ENCODE data around the gene FILIP1L. TPM values are rescaled to one million over a fixed set of nuclear protein-coding genes. Genes with fewer than 3 reads are reported as not detected.

Gene FILIP1L
- total and polyA plus RNA-seq, 2 donors: 75.1 to 103 TPM

GRCh38 chr3:99948467-99949089 lies 165.7 kb downstream of the FILIP1L start:
- no peak for DNase-seq (ENCODE audit: extremely low spot score)
- no peak overlapping the region for H3K27ac ChIP-seq (ENCODE audit: low read depth)
- H3K4me3 ChIP-seq (ENCODE audit: low read depth, low read length): no peak overlapping the region
- H3K4me1 ChIP-seq (ENCODE audit: insufficient read depth): no peaks in the 10 kb centered on the region
- H3K36me3 ChIP-seq (ENCODE audit: insufficient read depth): no peaks in the 10 kb centered on the region
- 96% methylated on average over 1 of the region's 1 CpG for WGBS

DNA sequence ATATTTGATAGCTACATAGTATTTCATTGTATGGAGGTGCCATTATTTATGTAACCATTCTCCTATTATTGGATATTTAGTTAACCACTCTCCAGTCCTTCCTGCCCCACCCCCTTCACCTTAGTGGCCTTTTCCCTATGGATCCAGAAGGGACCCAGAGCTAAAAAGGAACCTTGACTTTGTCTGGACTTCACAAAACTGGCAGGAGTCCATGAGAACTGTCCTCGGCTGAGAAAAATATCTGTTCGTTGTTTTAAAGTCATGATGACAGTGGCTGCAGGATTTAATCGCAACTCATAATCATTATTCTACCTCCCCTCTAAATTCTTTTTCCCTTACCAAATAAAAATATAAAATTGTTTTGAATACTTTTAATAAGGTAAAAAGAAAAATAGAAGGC lies 166.9 kb downstream of the FILIP1L start:
- Histone ChIP-seq H3K4me1 (ENCODE audit: insufficient read depth) (no peaks in the 10 kb centered on the region), H3K27ac (ENCODE audit: low read depth) (no peak overlapping the region), H3K36me3 (ENCODE audit: insufficient read depth) (no peaks in the 10 kb centered on the region), H3K4me3 (ENCODE audit: low read depth, low read length) (no peak overlapping the region)
- WGBS: 50% methylated on average over 3 of the region's 3 CpGs
- DNase-seq (ENCODE audit: extremely low spot score): no peak

DNA sequence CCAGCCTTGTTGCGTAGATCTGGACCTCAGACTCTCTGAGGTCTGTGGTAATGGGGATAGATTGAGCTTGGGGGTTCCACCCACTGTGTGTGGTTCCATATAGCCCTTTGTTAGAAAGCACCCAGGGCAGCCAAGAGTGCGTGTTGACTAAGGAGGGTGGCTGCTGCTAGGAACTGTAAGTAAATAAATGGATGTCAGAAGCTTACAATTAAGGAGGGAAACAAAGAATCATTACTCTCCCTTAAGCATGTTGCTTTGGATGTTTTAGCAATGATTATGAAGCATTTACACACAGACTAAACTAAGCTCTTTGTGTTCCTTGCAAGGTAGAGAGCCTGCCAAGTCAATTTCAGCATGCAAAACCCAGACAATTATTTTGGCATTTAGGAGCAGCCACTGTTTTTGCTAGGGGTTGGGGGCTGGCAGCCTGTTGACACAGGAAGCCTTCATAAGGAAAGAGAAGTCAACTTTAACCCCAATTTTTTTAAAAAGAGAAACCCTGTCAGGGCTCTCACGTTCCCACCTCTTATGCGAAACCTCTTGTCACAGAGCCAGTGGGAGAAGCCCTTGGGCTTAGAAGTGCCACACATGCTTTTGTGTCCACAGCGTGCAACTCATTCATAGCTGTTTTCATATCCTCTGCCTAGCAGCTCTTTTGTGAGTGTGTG lies 168.8 kb downstream of the FILIP1L start:
- Histone ChIP-seq H3K4me3 (ENCODE audit: low read depth, low read length) (no peak overlapping the region), H3K4me1 (ENCODE audit: insufficient read depth) (no peaks in the 10 kb centered on the region), H3K27ac (ENCODE audit: low read depth) (no peak overlapping the region), H3K36me3 (ENCODE audit: insufficient read depth) (no peaks in the 10 kb centered on the region)
- no peak for DNase-seq (ENCODE audit: extremely low spot score)
- WGBS: 35% methylated on average over 5 of the region's 5 CpGs

- whole genome bisulfite sequencing: 49% methylated on average over 4 of the region's 4 CpGs
- H3K36me3 ChIP-seq (ENCODE audit: insufficient read depth): no peaks in the 10 kb centered on the region
- DNase-seq (ENCODE audit: extremely low spot score): no peak
- H3K4me1 ChIP-seq (ENCODE audit: insufficient read depth): no peaks in the 10 kb centered on the region
- H3K4me3 ChIP-seq (ENCODE audit: low read depth, low read length): no peak overlapping the region
- H3K27ac ChIP-seq (ENCODE audit: low read depth): no peak overlapping the region
Observed at GRCh38 chr3:99943931-99944761, 170.2 kb downstream of the FILIP1L start.

DNA sequence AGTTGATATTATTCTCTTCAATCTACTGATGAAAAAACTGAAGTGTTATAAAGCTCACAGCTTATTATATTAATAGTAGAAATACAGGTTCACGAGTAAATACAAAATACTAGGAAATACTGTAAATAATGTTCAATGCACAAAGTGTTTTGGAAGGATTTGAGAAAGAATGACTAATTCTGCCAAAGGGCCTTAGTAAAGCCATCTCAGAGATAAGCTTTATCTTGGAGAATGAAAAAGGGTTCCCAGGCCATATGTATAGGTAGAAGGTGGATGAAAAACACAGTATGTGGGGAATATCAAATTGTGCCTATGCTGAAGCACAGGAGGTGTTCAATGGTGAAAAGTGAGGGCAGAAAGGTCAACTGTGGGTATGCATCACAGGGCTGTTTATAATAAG lies 173.1 kb downstream of the FILIP1L start:
- Histone ChIP-seq H3K4me1 (ENCODE audit: insufficient read depth) (no peaks in the 10 kb centered on the region), H3K4me3 (ENCODE audit: low read depth, low read length) (no peak overlapping the region), H3K36me3 (ENCODE audit: insufficient read depth) (no peaks in the 10 kb centered on the region), H3K27ac (ENCODE audit: low read depth) (peak overlapping the region; percentile 33)
- 32% methylated on average over 1 of the region's 1 CpG for WGBS
- DNase-seq (ENCODE audit: extremely low spot score): no peak

DNA sequence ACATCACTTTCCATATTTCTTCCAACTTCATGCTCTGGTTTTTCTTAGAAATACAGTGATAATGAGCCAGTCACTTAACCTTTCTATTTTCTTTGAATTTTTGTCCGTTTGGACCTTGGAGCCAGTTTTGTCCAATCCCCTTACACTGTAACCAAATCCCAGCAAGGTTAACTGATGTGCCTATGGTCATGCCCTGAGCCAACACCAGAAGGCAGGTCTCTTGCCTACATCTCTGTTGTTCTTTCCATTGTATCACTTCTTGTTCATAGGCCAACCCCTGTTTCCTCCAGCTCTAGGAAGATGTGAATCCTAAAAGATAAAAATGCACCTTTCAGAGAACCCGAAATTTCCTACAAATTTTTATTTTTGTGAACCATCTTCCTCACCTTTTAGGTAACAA lies 174.0 kb downstream of the FILIP1L start:
- WGBS: 73% methylated on average over 2 of the region's 2 CpGs
- Histone ChIP-seq H3K4me3 (ENCODE audit: low read depth, low read length) (no peak overlapping the region), H3K4me1 (ENCODE audit: insufficient read depth) (peaks cover 2% of the 10 kb centered on the region), H3K36me3 (ENCODE audit: insufficient read depth) (no peaks in the 10 kb centered on the region), H3K27ac (ENCODE audit: low read depth) (no peak overlapping the region)
- DNase-seq (ENCODE audit: extremely low spot score): no peak

DNA sequence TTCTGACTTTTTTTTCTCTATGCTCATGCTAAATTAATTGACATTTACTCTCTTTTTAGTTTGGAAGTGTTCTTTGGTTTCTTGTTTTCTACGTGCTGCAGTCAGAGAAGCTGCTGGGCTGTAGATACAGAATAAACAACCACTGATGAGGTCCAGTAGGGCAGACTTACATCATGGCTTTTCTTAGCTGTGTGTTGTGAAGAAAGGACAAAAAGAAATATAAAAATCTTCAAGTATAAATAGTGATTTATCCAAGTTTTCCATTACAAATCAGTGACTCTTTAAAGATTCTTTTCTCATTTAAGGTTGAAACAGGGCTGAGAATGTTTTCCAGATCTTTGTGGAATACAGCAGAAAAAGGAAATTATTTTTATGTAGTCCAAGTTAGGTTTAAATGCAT lies 174.4 kb downstream of the FILIP1L start:
- H3K36me3 ChIP-seq (ENCODE audit: insufficient read depth): no peaks in the 10 kb centered on the region
- WGBS: 24% methylated on average over 1 of the region's 1 CpG
- H3K4me3 ChIP-seq (ENCODE audit: low read depth, low read length): no peak overlapping the region
- peak overlapping the region; percentile 38 for H3K27ac ChIP-seq (ENCODE audit: low read depth)
- H3K4me1 ChIP-seq (ENCODE audit: insufficient read depth): peaks cover 3% of the 10 kb centered on the region
- DNase-seq (ENCODE audit: extremely low spot score): no peak

- WGBS: 23% methylated on average over 3 of the region's 3 CpGs
- H3K27ac ChIP-seq (ENCODE audit: low read depth): no peak overlapping the region
Observed at GRCh38 chr3:99938270-99938911, 175.9 kb downstream of the FILIP1L start.

DNA sequence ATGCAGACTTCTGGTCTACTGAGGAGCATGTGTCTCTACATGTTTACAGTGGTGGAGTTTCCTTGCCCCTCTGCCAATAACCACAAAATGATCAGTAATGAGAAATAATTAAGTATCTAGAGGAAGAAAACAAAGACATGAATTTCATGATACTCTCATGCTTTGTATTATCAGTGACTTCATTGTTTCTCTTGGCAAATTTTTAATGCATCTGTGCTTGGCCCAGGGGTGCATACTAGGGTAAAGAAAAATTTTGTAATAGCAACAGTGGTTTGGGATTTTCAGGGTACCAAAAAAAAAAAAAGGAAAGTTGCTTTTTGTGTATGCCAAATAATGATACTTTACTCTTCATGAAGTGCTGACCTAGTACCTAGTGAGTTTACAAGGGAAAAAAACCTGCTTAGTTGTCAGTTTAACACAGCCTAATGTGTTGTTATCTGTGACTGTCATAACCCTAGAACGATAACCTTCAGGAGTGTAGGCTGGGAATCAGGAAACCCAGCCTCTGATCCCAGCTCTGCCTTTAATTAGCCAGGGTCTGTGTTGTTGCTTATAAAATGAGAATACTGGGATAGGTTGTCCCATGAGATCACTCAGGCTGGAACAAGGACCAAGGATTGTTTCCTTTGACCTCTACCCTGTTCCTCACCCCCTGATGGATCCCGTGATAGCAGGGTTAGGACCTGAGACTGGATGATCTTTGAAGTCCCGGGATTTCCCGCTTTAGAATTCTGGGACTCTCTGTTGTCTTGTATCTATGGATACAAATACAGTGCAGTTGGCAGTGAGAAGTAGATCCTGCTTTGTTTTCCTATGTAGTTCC lies 179.1 kb downstream of the FILIP1L start:
- 19% methylated on average over 4 of the region's 4 CpGs for WGBS
- DNase-seq (ENCODE audit: extremely low spot score): no peak
- peaks cover 3% of the 10 kb centered on the region for H3K4me1 ChIP-seq (ENCODE audit: insufficient read depth)

More at GRCh38 chr3:99938270-99938911, 175.9 kb downstream of the FILIP1L start:
- no peaks in the 10 kb centered on the region for H3K36me3 ChIP-seq (ENCODE audit: insufficient read depth)
- no peak overlapping the region for H3K4me3 ChIP-seq (ENCODE audit: low read depth, low read length)
- DNase-seq (ENCODE audit: extremely low spot score): no peak
- H3K4me1 ChIP-seq (ENCODE audit: insufficient read depth): peaks cover 3% of the 10 kb centered on the region

DNA sequence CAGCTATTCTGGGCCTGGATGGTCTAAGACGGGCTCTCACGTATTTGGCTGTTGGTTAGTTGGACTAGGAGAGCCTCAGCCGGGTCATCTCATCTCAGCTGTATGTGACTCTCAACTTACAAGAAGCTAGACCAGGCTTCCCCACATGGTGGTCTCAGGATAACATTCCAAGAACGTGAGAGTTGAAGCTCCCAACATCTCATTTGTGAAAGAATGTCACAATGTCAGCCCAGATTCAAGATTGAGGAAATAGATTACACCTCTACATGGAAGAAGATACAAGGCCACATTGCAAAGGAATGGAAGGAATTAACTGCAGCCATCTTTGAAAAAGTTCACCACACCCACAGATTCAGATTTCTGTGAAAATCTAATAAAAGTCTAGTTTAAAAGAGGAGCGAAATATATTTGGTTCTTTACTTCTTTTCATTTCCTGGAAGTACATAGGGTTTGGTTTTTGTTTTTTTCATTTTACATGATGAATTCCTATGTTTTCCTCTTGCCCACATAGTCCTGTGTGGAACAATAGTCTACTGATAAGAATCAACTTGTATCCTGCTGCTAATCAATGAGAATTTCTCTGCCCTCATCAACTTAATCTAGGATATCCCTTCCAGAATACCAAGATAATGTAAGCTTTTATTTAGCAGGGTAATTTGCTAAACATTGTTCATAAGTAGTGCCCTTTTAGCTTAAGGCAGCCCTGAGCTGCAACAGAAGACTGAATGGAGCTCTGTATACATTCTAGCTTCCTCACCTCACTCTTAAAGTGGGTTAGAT lies 180.1 kb downstream of the FILIP1L start:
- Histone ChIP-seq H3K4me3 (ENCODE audit: low read depth, low read length) (no peak overlapping the region), H3K4me1 (ENCODE audit: insufficient read depth) (peaks cover 3% of the 10 kb centered on the region), H3K36me3 (ENCODE audit: insufficient read depth) (no peaks in the 10 kb centered on the region), H3K27ac (ENCODE audit: low read depth) (no peak overlapping the region)
- no peak for DNase-seq (ENCODE audit: extremely low spot score)
- 94% methylated on average over 5 of the region's 5 CpGs for WGBS

More for the DNA sequence above, 179.1 kb downstream of the FILIP1L start:
- Histone ChIP-seq H3K36me3 (ENCODE audit: insufficient read depth) (no peaks in the 10 kb centered on the region), H3K4me3 (ENCODE audit: low read depth, low read length) (no peak overlapping the region), H3K27ac (ENCODE audit: low read depth) (no peak overlapping the region)

DNA sequence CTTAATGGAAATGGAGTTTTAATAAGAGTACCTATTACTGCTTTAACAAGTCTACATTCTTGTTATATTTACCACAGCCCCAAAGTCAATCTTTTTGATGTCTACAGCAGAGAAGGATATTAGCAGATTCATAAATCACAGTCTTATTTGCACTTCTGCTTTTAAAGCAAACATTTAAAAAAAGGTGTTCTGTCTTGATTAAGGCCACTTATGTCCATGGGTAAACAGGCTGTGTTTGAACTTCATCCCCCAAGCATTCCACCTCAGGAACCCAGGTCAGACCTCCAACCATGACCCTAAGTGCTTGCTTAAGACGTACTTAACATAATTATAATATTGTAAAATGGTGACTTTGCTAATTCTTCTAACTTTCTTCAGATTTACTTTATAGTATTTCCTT lies 183.2 kb downstream of the FILIP1L start:
- no peak for DNase-seq (ENCODE audit: extremely low spot score)
- Histone ChIP-seq H3K4me3 (ENCODE audit: low read depth, low read length) (no peak overlapping the region), H3K36me3 (ENCODE audit: insufficient read depth) (no peaks in the 10 kb centered on the region), H3K4me1 (ENCODE audit: insufficient read depth) (peaks cover 3% of the 10 kb centered on the region), H3K27ac (ENCODE audit: low read depth) (no peak overlapping the region)
- 87% methylated on average over 1 of the region's 1 CpG for WGBS

DNA sequence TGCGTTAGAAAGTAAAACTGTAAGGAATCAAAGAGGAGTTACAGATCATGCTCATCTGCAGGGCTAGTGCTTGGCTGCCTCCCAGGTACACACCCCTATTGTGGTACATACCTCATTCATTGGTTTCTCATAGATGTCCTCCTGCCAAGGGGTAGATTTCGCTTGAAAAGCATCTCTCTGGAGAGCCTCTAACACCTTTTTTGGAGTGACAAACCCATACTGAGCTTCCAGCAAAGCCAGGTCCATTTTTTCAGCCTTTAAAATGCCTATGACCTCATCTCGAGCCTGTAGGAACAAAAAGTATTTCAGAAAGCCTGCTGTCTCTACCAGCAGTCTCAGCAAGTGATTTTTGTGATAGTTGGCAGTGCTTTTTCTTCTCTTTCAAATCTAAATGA lies 184.6 kb downstream of the FILIP1L start:
- no peaks in the 10 kb centered on the region for H3K36me3 ChIP-seq (ENCODE audit: insufficient read depth)
- DNase-seq (ENCODE audit: extremely low spot score): no peak
- H3K27ac ChIP-seq (ENCODE audit: low read depth): peak overlapping the region; percentile 15
- H3K4me1 ChIP-seq (ENCODE audit: insufficient read depth): no peaks in the 10 kb centered on the region
- 24% methylated on average over 3 of the region's 3 CpGs for WGBS
- H3K4me3 ChIP-seq (ENCODE audit: low read depth, low read length): no peak overlapping the region

All from urinary bladder (tissue), 4 donors.